Posterior vena cava (tissue), 2 donors: Measurements from ENCODE around the gene USH1C. TPM values are rescaled to one million over a fixed set of nuclear protein-coding genes. Genes with fewer than 3 reads are reported as not detected.
A peak's percentile ranks its signal among the peaks of the same experiment; 100 is the strongest.

Source experiments
- DNase-seq: peaks from one replicate; pipeline ENCODE4 v3.0.0-alpha.2; 2020; ENCODE audit warnings: low spot score
- intact Hi-C, 2 donors: fragments of 100-400 bp; cut with DNase I; formaldehyde crosslinking; loops; one replicate each; pipeline versions ENCODE4 v1.14.1 to v1.14.2; 2022 to 2023
- total RNA-seq, 2 donors: library from RNA; stranded (reverse); fragmentation: NEBNext Ultra II Directional; extraction: Animal tissue kit (Norgen Biotek cat#: 25700); gene quantifications; one replicate each; pipeline ENCODE4 v1.2.1, GENCODE V29; 2021
- donor health status: DM: yes; HTN: yes; CAD: no.
- donor health status: DM: yes; HTN: yes; CAD: no.

USH1C gene
- total RNA-seq, 2 donors from 2014 or later = 2.9 TPM; not detected in 1

DNA sequence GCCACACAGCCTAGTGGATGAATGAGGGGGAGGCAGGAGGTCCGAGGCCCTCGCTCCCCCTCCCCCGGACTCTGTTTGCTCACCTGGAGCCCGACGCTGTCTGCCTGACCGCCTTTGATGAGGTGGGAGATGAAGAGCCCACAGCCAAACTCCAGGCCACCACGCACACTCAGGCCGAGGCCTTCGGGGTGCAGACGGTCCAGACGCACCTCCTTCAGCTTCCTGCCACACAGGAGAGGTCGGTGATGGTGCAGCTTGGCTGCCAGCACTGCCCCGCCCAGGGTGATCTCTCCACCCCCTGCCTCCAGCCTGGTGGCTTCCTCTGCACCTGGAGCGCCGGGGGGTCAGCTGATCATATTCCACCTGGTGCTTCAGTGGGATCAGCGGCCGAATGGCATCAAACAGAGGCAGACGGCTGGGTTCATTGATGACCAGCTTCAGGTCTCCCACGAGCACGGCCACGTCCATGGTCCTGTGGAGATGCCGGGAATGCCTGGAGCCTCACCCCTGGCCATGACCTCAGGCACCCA lies 13.1 kb downstream of the USH1C start:
- intact Hi-C loops = no loop called here
- DNase-seq = no peak

DNA sequence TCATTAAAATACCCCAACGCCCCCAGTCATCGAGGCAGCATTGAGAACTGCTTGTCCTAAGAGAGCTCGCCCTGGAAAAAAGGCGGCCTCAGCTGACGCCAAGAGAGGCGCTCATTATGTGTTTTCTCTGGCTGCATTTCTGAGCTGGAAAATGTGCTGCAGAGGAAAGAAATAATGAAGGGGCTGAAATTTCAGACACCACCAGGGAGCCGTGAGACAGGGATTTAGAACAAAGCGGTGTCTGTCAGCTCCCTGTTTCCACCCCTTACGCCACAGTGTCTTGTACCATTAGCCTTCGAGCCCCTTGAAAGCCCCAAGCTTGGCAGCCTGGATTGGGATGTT lies 14.4 kb downstream of the USH1C start:
- intact Hi-C loops = no loop called here
- DNase-seq = no peak

- intact Hi-C loops = no loop called here
- DNase-seq = no peak
These were observed 15.0 kb downstream of the USH1C start for GRCh38 chr11:17528906-17529843.

DNA sequence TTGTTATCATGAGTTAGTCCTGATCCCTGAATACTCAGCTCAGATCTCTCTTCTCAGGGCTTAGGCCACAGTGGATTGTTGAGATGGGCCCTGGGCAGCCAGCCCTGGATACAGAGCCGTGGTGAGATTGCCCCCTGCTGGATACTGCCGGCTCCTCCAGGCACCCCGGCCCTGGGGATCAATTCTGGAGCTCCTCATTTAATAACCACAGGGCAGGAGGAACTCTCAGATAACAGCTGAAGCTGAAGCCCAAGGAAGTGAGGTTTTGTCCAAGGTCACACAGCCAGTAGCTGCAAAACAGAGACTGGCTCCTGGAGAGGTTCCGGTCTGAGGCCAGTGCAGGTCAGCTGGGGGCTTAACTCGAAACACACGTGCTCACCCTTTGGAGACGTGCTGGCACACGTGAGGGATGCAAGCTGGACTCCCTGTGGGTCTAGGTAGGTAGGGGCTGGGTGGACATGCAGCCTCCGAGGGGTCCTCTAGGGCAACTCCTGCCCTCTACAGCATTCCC lies 16.0 kb downstream of the USH1C start:
- DNase-seq = peak; percentile 87
- intact Hi-C loops = no loop called here

DNA sequence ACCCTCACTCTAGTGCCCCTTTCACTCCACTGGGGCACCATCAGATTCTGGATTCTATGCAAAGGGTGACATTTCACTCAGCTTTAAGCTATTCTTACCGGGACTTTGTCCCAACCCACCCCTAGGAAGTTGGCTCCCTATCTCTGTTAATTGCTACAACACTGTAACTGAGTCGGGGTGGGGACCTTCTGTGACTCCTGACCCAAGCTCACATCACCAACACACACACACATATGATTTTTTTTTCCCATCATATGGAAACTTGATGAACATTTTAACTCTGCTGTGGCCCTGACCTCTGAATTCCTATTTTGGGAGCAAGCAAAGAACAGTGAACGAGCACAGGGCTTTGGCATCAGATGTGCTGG lies 16.6 kb downstream of the USH1C start:
- no peak for DNase-seq
- intact Hi-C loops = no loop called here

DNA sequence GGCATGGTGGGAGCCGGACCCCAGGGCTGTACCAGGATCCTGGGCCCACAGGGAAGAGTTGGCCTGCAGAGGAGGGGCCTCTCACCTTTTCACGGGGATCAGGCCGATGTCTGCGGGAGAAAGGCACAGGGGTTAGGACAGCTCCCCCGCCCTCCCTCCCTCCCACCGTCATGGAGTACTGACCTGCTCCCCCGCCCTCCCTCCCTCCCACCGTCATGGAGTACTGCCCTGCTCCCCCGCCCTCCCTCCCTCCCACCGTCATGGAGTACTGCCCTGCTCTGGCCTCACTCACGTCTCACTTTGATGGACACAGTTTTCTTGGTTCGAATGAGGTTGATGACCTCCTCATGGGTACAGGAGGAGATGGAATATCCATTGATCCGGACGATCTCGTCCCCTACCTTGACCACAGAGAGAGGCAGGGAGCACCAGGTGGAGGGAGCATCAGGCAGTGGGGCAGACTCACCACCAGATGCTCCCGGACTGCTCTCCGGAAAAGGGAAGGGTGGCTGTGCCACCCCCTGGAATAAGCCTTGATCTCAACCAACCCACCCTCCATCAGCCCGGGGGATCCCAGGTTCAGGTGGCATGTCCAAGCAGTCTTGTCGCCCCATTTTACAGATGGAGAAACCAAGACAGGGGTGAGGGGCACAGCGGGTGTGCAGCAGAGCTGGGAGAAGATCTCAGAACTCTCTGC lies 17.1 kb downstream of the USH1C start:
- DNase-seq = no peak
- intact Hi-C loops = no loop called here

GRCh38 chr11:17526326-17526725 lies 17.9 kb downstream of the USH1C start:
- DNase-seq = no peak
- intact Hi-C loops = no loop called here

DNA sequence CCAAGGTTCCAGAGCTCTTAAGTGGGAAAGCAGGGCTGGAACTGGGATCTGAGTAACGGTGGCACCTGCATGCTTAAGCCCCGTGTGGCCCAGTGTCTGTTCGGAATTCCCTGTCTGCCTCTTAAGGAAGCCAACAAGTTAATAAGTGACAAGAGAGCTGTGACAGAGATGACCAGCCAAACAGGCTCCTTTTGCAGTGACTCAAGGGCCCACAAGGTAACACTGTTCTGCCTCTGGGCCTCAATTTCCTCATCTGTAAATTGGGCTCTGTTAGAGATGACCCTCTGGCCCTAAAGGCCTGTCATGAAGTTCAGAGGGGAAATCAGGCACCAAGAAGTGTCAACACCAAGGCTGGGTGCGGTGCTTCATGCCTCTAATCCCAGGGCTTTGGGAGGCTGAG lies 18.6 kb downstream of the USH1C start:
- intact Hi-C loops = no loop called here
- no peak for DNase-seq

DNA sequence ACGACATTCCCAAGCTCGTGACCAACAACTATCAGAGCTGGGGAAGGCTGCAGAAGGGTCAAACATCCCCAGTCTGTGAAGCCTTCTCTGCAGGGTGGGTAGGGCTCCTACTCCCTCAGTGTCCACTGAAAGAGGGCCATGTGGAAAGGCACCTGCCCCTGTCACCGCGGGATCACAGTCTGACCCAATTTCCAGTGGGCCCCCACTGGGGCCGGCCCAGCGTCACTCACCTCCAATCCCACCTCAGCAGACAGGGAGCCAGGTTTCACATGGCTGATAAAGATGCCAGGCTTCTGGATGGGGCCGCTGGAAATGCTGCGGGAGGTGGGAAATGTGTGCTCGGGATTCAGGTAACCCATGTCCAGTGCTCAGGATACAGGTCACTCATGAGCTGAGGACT lies 20.0 kb downstream of the USH1C start:
- intact Hi-C loops = no loop called here
- DNase-seq = no peak

DNA sequence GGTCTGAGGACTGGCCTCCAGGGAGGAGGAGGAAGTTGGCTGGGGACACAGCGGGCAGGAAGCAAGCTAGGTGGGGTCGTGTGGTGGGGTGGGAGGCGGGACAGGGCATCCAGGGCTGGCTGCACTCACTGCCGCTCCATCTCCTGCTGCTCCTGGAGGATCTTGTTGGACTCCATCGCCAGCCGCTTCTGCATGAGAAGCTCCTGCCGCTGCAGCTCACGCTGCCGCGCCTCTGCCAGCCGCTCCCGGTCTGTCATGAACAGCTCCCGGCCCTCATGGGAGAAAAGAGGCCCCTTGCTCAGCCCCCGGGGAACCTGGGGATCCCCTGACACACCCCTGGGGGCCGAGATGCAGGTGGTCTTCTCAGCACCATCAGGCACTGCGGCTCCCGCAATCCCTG lies 21.6 kb downstream of the USH1C start:
- intact Hi-C loops = no loop called here
- DNase-seq = no peak

DNA sequence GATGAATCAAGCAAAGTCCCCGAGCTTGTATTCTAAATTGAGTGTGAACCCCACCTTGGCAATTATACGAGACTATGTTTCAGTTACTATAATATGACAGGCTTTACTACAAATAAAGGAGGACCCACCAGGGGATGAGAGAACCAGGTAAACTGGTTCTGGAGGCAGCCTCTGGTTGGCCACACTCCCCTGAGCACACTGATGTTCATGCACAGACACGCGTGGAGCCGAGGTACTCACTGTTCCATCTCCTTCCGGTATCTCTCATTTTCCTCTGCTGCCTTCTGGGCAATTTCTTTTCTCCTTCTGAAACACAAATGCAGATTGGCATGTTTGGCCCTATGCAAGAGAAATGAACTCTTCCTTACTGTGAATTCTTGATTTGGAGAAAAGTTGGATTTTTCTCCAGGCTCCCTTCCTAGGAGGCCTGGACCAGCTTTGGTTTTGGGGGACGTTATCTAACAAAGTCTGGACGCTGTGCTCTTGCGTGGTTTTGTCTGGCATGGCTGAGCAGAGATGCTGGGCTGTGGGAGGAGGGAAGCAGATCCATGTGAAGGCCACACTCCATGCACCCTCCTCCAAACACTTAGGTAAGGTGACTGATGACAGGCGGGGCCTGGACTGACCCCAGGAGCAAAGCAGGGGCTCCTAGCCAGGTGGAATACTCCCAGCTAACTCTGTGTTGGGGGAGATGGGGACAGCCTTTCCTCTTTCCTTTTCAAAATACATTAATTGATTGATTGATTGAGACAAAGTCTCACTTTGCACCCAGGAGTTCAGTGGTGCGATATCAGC lies 22.9 kb downstream of the USH1C start:
- intact Hi-C loops = no loop called here
- no peak for DNase-seq

- no peak for DNase-seq
- intact Hi-C loops = no loop called here
These were observed 24.9 kb downstream of the USH1C start for GRCh38 chr11:17519061-17519885.

- intact Hi-C loops = no loop called here
- DNase-seq = no peak
These were observed 25.9 kb downstream of the USH1C start for GRCh38 chr11:17518366-17518765.

DNA sequence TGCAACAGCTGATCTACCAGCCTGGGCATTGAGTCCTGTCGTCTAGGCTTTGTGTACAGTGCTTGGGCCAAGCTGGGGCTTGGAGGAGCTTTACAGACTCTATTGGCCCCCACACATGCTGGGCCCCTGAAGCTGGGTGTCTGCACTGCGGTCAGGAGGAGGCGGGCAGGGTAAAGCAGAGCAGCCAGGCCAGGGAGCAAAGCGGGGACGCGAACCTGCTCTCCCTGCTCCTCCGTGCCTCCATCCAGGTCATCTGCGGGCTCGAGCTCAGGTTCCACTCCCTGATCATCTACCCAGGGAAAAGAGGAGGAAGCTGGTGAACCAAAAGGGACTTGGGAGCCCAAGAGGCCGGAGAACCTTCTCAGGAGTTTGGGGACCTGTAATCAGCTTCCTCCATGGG lies 27.0 kb downstream of the USH1C start:
- DNase-seq = no peak
- intact Hi-C loops = no loop called here

DNA sequence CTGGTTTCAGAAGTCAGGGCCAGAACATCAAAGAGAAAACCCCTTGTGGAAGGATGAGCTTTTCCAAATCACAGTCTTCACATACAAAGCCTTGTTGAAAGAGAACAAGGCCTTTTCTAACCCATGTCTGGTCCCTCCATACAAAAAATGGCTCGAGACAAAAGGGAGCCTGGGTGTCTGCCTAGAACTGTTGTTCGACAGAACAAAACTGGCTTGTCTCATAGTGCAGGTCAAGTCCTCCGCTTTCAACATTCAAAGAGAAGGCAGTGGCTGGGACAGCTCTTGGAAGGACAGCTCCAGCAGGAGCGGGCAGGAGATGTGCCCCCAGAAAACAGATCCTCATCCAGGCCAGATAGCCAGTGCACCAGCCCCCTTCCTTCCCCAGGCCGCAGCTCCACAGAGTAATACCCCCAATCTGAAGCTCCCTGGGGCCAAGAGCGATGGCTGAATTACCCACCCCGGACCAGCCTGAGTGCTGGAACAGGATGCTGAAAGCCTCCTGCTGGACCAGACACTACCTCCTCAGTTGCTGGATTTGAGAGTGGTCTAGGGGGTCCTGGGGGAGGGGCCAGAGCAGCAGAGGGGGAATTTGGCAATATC lies 27.6 kb downstream of the USH1C start:
- intact Hi-C loops = no loop called here
- DNase-seq = no peak

GRCh38 chr11:17515443-17516176 lies 28.6 kb downstream of the USH1C start:
- DNase-seq = no peak
- intact Hi-C loops = no loop called here

- DNase-seq = no peak
- intact Hi-C loops = no loop called here
These were observed 29.7 kb downstream of the USH1C start for GRCh38 chr11:17514476-17514875.

DNA sequence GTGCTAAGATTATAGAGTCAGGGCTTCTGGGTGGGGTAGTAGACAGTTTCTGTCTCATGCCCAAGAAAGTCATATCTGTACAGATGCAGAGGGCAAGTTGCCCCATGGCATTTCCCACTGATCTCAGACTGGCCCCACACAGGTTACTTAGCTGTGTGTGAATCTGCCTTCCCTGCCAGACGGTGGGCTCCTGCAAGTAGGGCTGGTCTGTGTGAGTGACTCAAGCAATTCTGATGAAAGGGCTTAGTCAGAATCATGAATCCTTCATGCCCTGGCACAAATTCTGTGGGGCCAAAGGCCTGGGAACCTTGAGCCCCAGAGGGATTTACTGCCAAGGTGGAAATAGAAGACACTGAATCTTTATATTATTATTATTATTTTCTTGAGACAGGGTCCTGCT lies 30.4 kb downstream of the USH1C start:
- DNase-seq = no peak
- intact Hi-C loops = no loop called here
